HL-60 (cell line): ENCODE measurements around the gene ZNF441.

ENCODE experiments used
- DNase-seq, 2 experiments: peaks; one replicate each; pipeline ENCODE4 v3.0.0-alpha.2; 2010 to 2020; ENCODE audit warnings: low read depth in 1 of 2, low spot score in 1 of 2
- H3K27ac ChIP-seq: fragments of 250-450 bp; sonication (Bioruptor Pico); replicated peaks from 2 replicates; pipeline ENCODE4 v1.5.1; 2020; ENCODE audit warnings: mild to moderate bottlenecking, moderate library complexity
- H3K27me3 ChIP-seq: fragments of 250-450 bp; sonication (Bioruptor Pico); 2 replicates; pipeline ENCODE4 v1.5.1; 2021; ENCODE audit warnings: mild to moderate bottlenecking, moderate library complexity; ENCODE audit not compliant: insufficient read depth, poor library complexity, severe bottlenecking
- H3K4me3 ChIP-seq: replicated peaks from 2 replicates; pipeline ENCODE4 v1.5.1; 2011; ENCODE audit warnings: mild to moderate bottlenecking, control low read depth, low read length; ENCODE audit not compliant: insufficient read depth
- CTCF ChIP-seq: IDR thresholded peaks from one replicate; pipeline ENCODE4 v1.5.1; 2011; ENCODE audit warnings: low read length, control low read depth, inconsistent platforms; ENCODE audit not compliant: insufficient read depth
- GABPA ChIP-seq: IDR thresholded peaks from 2 replicates; pipeline ENCODE4 v1.6.1; 2012; ENCODE audit warnings: low read depth
- POLR2AphosphoS5 ChIP-seq: IDR thresholded peaks from 2 replicates; pipeline ENCODE4 v1.6.1; 2012; ENCODE audit warnings: low read depth
- REST ChIP-seq: IDR thresholded peaks from 2 replicates; pipeline ENCODE4 v1.6.1; 2012; ENCODE audit warnings: low read depth; ENCODE audit not compliant: insufficient replicate concordance
- SPI1 ChIP-seq: IDR thresholded peaks from 2 replicates; pipeline ENCODE4 v1.6.1; 2012; ENCODE audit warnings: low read depth, mild to moderate bottlenecking, borderline replicate concordance

ZNF441 gene

GRCh38 chr19:11763117-11763516 is 3.7 kb upstream of the ZNF441 start:
- TF ChIP-seq REST (no peak), GABPA (no peak), SPI1 (no peak), POLR2AphosphoS5 (no peak), CTCF (no peak)
- Histone ChIP-seq H3K27ac (no peak overlapping the region), H3K27me3 (no peaks in the 10 kb centered on the region), H3K4me3 (no peak overlapping the region)
- DNase-seq, result no peak

- TF ChIP-seq GABPA, result no peak
- TF ChIP-seq CTCF, result no peak
- no peak for TF ChIP-seq POLR2AphosphoS5
- TF ChIP-seq SPI1, result no peak
- no peak for TF ChIP-seq REST
- DNase-seq, result no peak
- no peak overlapping the region for H3K27ac ChIP-seq
- no peaks in the 10 kb centered on the region for H3K27me3 ChIP-seq
- H3K4me3 ChIP-seq, result no peak overlapping the region
These were observed 3.2 kb upstream of the ZNF441 start for GRCh38 chr19:11763611-11764010.

GRCh38 chr19:11767633-11768133 is 883 bp downstream of the ZNF441 start:
- H3K4me3 ChIP-seq, result no peak overlapping the region
- peak in 1 of 2 experiments; percentile 22 for DNase-seq
- H3K27ac ChIP-seq, result peak overlapping the region; percentile 78

More at GRCh38 chr19:11767633-11768133, 883 bp downstream of the ZNF441 start:
- H3K27me3 ChIP-seq, result no peaks in the 10 kb centered on the region
- no peak for TF ChIP-seq GABPA
- no peak for TF ChIP-seq CTCF
- no peak for TF ChIP-seq SPI1
- no peak for TF ChIP-seq POLR2AphosphoS5
- no peak for TF ChIP-seq REST
